HepG2 (cell line): ENCODE data around the gene THRB. TPM values are rescaled to one million over a fixed set of nuclear protein-coding genes. Genes with fewer than 3 reads are reported as not detected.

Experiments
- ATAC-seq: fragments of 200-7000 bp; cut with Tn5 transposase; 3 replicates; pipeline ENCODE4 v1.9.1; 2020; ENCODE audit warnings: mild to moderate bottlenecking, moderate library complexity
- BruUV-seq: library from RNA; stranded (reverse); fragments of 400-500 nt; replicated peaks from 2 replicates; lab custom pipeline; 2021; lab: Mats Ljungman, UMichigan
- CTCF ChIA-PET: fragments of 300-600 bp; formaldehyde crosslinking; extraction: SDS; loops from one replicate; lab custom pipeline; 2021; ENCODE audit warnings: low total read pairs, inconsistent platforms, low intra/inter-chr PET ratio; lab: Yijun Ruan, JAX
- POLR2A ChIA-PET: fragments of 350-600 bp; sonication (Branson Sonifier 250); formaldehyde crosslinking; loops from one replicate; lab custom pipeline; 2020; ENCODE audit warnings: antibody characterized with exemption, inconsistent platforms; lab: Yijun Ruan, JAX
- DNase-seq: peaks from one replicate; pipeline ENCODE4 v3.0.0-alpha.2; 2015; ENCODE audit warnings: low spot score
- FAIRE-seq: peaks from 3 replicates; lab custom pipeline; 2011; peaks lifted over from hg19 to GRCh38; lab: Jason Lieb, UNC
- H2AFZ ChIP-seq: one replicate; pipeline ENCODE4 v1.6.1; 2011; ENCODE audit warnings: low read length, inconsistent platforms
- H3K27ac ChIP-seq: fragments of 300-600 bp; 3 replicates; pipeline ENCODE4 v1.8.0; 2011; ENCODE audit warnings: mixed run types, mild to moderate bottlenecking, mixed read lengths, low read length, inconsistent platforms; ENCODE audit not compliant: insufficient read depth; ENCODE audit errors: extremely low read length
- H3K27me3 ChIP-seq, 2 experiments: fragments of 200-600 bp in 1 of 2; 2 replicates in 1 of 2; 3 replicates in 1 of 2; pipeline versions ENCODE4 v1.6.0 to v1.8.0; 2011; ENCODE audit warnings: low read length in 2 of 2, mild to moderate bottlenecking in 2 of 2, moderate library complexity in 2 of 2, inconsistent platforms in 1 of 2; ENCODE audit not compliant: insufficient read depth in 2 of 2, control insufficient read depth in 1 of 2
- H3K36me3 ChIP-seq, 2 experiments: fragments of 200-600 bp in 1 of 2; replicated peaks in 1 of 2; 2 replicates in 1 of 2; 3 replicates in 1 of 2; pipeline versions ENCODE4 v1.5.1 to v1.8.0; 2011; ENCODE audit warnings: low read length in 2 of 2, inconsistent platforms in 1 of 2; ENCODE audit not compliant: insufficient read depth in 2 of 2, control insufficient read depth in 1 of 2
- H3K4me1 ChIP-seq: 2 replicates; pipeline ENCODE4 v1.5.1; 2012; ENCODE audit warnings: low read length, inconsistent platforms; ENCODE audit not compliant: insufficient read depth
- H3K4me2 ChIP-seq: 2 replicates; pipeline ENCODE4 v1.6.0; 2011; ENCODE audit warnings: low read depth, low read length, inconsistent platforms
- H3K4me3 ChIP-seq, 3 experiments: fragments of 200-600 bp in 1 of 3; sonication (generic), shearing (Covaris generic) in 1 of 3; replicated peaks in 1 of 3; 2 replicates each; pipeline ENCODE4 v1.5.1; 2011 to 2016; ENCODE audit warnings: low read length in 3 of 3, inconsistent platforms in 2 of 3, low read depth in 2 of 3, mild to moderate bottlenecking in 2 of 3, control low read depth in 1 of 3, mixed read lengths in 1 of 3; ENCODE audit not compliant: insufficient read depth in 1 of 3
- H3K79me2 ChIP-seq: one replicate; pipeline ENCODE4 v1.6.1; 2011; ENCODE audit warnings: low read length, inconsistent platforms; ENCODE audit not compliant: insufficient read depth
- H3K9ac ChIP-seq: 2 replicates; pipeline ENCODE4 v1.6.0; 2011; ENCODE audit warnings: mild to moderate bottlenecking, low read depth, low read length, inconsistent platforms; ENCODE audit not compliant: insufficient read depth
- H3K9me3 ChIP-seq: 2 replicates; pipeline ENCODE4 v1.5.1; 2012; ENCODE audit warnings: mild to moderate bottlenecking, low read length
- H4K20me1 ChIP-seq: 2 replicates; pipeline ENCODE4 v1.6.0; 2011; ENCODE audit warnings: inconsistent platforms, mild to moderate bottlenecking, low read length, moderate library complexity; ENCODE audit not compliant: insufficient read depth
- AGO1 ChIP-seq: fragments of 200-400 bp; formaldehyde crosslinking; IDR thresholded peaks from 2 replicates; pipeline ENCODE4 v1.6.1; 2017; ENCODE audit warnings: mild to moderate bottlenecking, low read depth, low read length, moderate library complexity; ENCODE audit not compliant: poor library complexity, severe bottlenecking
- HINFP ChIP-seq: sonication (generic); formaldehyde crosslinking; IDR thresholded peaks from 2 replicates; pipeline ENCODE4 v1.4.0; 2020; ENCODE audit warnings: low read depth, mild to moderate bottlenecking, missing genetic modification reagents
- MXD1 ChIP-seq: sonication (generic); formaldehyde crosslinking; IDR thresholded peaks from 2 replicates; pipeline ENCODE4 v1.4.0; 2020; ENCODE audit warnings: mild to moderate bottlenecking, missing genetic modification reagents
- NAIF1 ChIP-seq: sonication (generic); formaldehyde crosslinking; IDR thresholded peaks from 2 replicates; pipeline ENCODE4 v1.5.0; 2020; ENCODE audit warnings: mild to moderate bottlenecking, missing genetic modification reagents, borderline replicate concordance
- NFE2 ChIP-seq: sonication (generic); formaldehyde crosslinking; IDR thresholded peaks from 2 replicates; pipeline ENCODE4 v1.4.0; 2020; ENCODE audit warnings: missing genetic modification reagents
- REPIN1 ChIP-seq: sonication (generic); formaldehyde crosslinking; IDR thresholded peaks from 2 replicates; pipeline ENCODE4 v1.8.0; 2022; ENCODE audit warnings: missing genetic modification reagents, low read depth, mild to moderate bottlenecking, borderline replicate concordance
- SRSF9 ChIP-seq: fragments of 200-400 bp; formaldehyde crosslinking; IDR thresholded peaks from 2 replicates; pipeline ENCODE4 v1.6.1; 2018; ENCODE audit warnings: borderline replicate concordance, mild to moderate bottlenecking, low read depth, low read length; ENCODE audit not compliant: insufficient read depth, poor library complexity, severe bottlenecking
- TAF1 ChIP-seq: sonication (generic); formaldehyde crosslinking; IDR thresholded peaks from 2 replicates; pipeline ENCODE4 v1.4.0; 2020; ENCODE audit warnings: missing genetic modification reagents
- ZBTB33 ChIP-seq: sonication (generic); formaldehyde crosslinking; IDR thresholded peaks from 2 replicates; pipeline ENCODE4 v1.4.0; 2020; ENCODE audit warnings: missing genetic modification reagents
- ZEB1 ChIP-seq: IDR thresholded peaks from 2 replicates; pipeline ENCODE4 v1.6.1; 2012; ENCODE audit warnings: mild to moderate bottlenecking, low read depth, inconsistent platforms; ENCODE audit not compliant: insufficient replicate concordance
- ZFP62 ChIP-seq: sonication (generic); formaldehyde crosslinking; IDR thresholded peaks from 2 replicates; pipeline ENCODE4 v1.4.0; 2020; ENCODE audit warnings: missing genetic modification reagents
- ZNF24 ChIP-seq: fragments of 450-650 bp; IDR thresholded peaks from 2 replicates; pipeline ENCODE4 v1.6.1; 2017; ENCODE audit warnings: antibody characterized with exemption, mild to moderate bottlenecking
- ZNF724P ChIP-seq: sonication (generic); formaldehyde crosslinking; IDR thresholded peaks from 2 replicates; pipeline ENCODE4 v1.8.0; 2022; ENCODE audit warnings: missing genetic modification reagents, borderline replicate concordance
- ZNF780A ChIP-seq: sonication (generic); formaldehyde crosslinking; IDR thresholded peaks from 2 replicates; pipeline ENCODE4 v1.8.0; 2022; ENCODE audit warnings: mild to moderate bottlenecking, missing genetic modification reagents, moderate library complexity
- WGBS: methylation state at CpG from one replicate; pipeline ENCODE4 v1.1.6; 2017; ENCODE audit warnings: low lambda C conversion rate; 5-methylcytosine and 5-hydroxymethylcytosine counted together
- in situ Hi-C: cut with HindIII; loops from 2 replicates; pipeline ENCODE4 v1.10.0; 2017; ENCODE audit warnings: low pct_unique_long_range_greater_than_20kb; ENCODE audit not compliant: extremely low pct_ligation_motif_present
- intact Hi-C: fragments of 100-400 bp; cut with micrococcal nuclease; formaldehyde crosslinking; loops from one replicate; pipeline ENCODE4 v1.10.0; 2022; ENCODE audit not compliant: unreplicated experiment
- polyA plus RNA-seq, 8 experiments: library from polyadenylated mRNA; depleted of rRNA in 3 of 8; stranded (reverse) in 7 of 8; unstranded in 1 of 8; fragments of >200 nt; fragmentation: Illumina TruSeq in 4 of 8; extraction: Trizol in 4 of 8; gene quantifications; 2 replicates each; pipeline versions ENCODE4 v1.2.1 to v1.2.3, GENCODE V29; 2011 to 2016; ENCODE audit warnings: low read depth in 4 of 8, missing spikeins in 1 of 8, mixed read lengths in 1 of 8; ENCODE audit not compliant: insufficient read depth in 1 of 8
- total RNA-seq, 5 experiments: library from RNA; depleted of rRNA; stranded (reverse); fragments of >200 nt; fragmentation: Illumina TruSeq; extraction: Trizol; gene quantifications; 2 replicates each; pipeline ENCODE4 v1.2.3, GENCODE V29; 2016; ENCODE audit warnings: low read depth in 1 of 5

Gene THRB
- total and polyA plus RNA-seq, 2 of the 13 experiments (the other 11 are each of a cell fraction or from before 2014, with no cell fraction given) = 4.7 to 22.7 TPM

- H3K4me3 ChIP-seq = no peak overlapping the region
- in situ Hi-C loops (no loop called here), intact Hi-C loops (no loop called here)
- H3K4me2 ChIP-seq = no peak overlapping the region
- ChIA-PET POLR2A (no interaction called here), CTCF (no interaction called here)
- 93% methylated on average over 3 of the region's 3 CpGs for WGBS
- no peak overlapping the region for H3K27ac ChIP-seq
- no peaks in the 10 kb centered on the region for H3K27me3 ChIP-seq
- no peak overlapping the region for H3K9ac ChIP-seq
- DNase-seq = no peak
- peaks cover 55% of the 10 kb centered on the region for H3K79me2 ChIP-seq
- FAIRE-seq = no peak
- no peaks in the 10 kb centered on the region; a peak in 1 of 5 replicates for H3K36me3 ChIP-seq
- peaks cover 30% of the 10 kb centered on the region for H3K4me1 ChIP-seq
- ATAC-seq = peak; percentile 31; the same call in 1 of the 3 replicates
- no peak overlapping the region for H2AFZ ChIP-seq
- no peaks in the 10 kb centered on the region for H3K9me3 ChIP-seq
- BruUV-seq = no TSS peak
- TF ChIP-seq ZNF24 = peak; percentile 84
- TF ChIP-seq MXD1 (CRISPR knock-in tag) = no peak
- H4K20me1 ChIP-seq = no peaks in the 10 kb centered on the region; the same call in 1 of the 2 replicates
Observed at GRCh38 chr3:24482096-24482705, 12.4 kb downstream of the THRB start.

GRCh38 chr3:24481193-24481592 is 13.5 kb downstream of the THRB start:
- Histone ChIP-seq H3K4me2 (no peak overlapping the region), H3K79me2 (peaks cover 45% of the 10 kb centered on the region)
- TF ChIP-seq SRSF9 (no peak), ZBTB33 (CRISPR knock-in tag) (no peak), ZNF780A (CRISPR knock-in tag) (no peak), AGO1 (no peak), ZFP62 (no peak), NAIF1 (no peak), HINFP (CRISPR knock-in tag) (no peak), NFE2 (no peak), TAF1 (no peak), ZEB1 (no peak), ZNF724P (CRISPR knock-in tag) (no peak), REPIN1 (CRISPR knock-in tag) (no peak)

More at GRCh38 chr3:24481193-24481592, 13.5 kb downstream of the THRB start:
- DNase-seq = no peak
- WGBS = 73% methylated on average over 5 of the region's 5 CpGs
- ChIA-PET POLR2A (interaction anchor here (1.0 to 1.4 kb wide), 2 partner anchors 15 to 31 kb away, joined by 4 to 6 read pairs; no protein-coding TSS in a partner anchor), CTCF (no interaction called here)
- BruUV-seq = no TSS peak
- Histone ChIP-seq H2AFZ (no peak overlapping the region), H4K20me1 (no peaks in the 10 kb centered on the region; the same call in 1 of the 2 replicates), H3K9me3 (no peaks in the 10 kb centered on the region), H3K4me1 (peaks cover 31% of the 10 kb centered on the region), H3K9ac (no peak overlapping the region), H3K27ac (no peak overlapping the region), H3K4me3 (no peak overlapping the region), H3K36me3 (no peaks in the 10 kb centered on the region; a peak in 1 of 5 replicates), H3K27me3 (no peaks in the 10 kb centered on the region)
- intact Hi-C loops (no loop called here), in situ Hi-C loops (no loop called here)
- no peak for FAIRE-seq
- no peak for ATAC-seq
